OCI-LY1 (cell line): ENCODE results near the gene LNPK.

Source experiments
- CTCF ChIP-seq: fragments of 200-600 bp; sonication (generic), shearing (Covaris generic); IDR thresholded peaks from 2 replicates; pipeline ENCODE4 v1.5.1; 2017; ENCODE audit warnings: mild to moderate bottlenecking, antibody characterized with exemption, low read length, moderate library complexity, mixed read lengths
- EZH2 ChIP-seq: fragments of 200-600 bp; sonication (generic), shearing (Covaris generic); IDR thresholded peaks from 2 replicates; pipeline ENCODE4 v1.8.0; 2017; ENCODE audit warnings: borderline replicate concordance, mixed run types, mild to moderate bottlenecking, antibody characterized with exemption, low read length, moderate library complexity, mixed read lengths

- TF ChIP-seq CTCF (no peak), EZH2 (no peak)
Observed at GRCh38 chr2:175935289-175936181, 66.5 kb downstream of the LNPK start.
